Endodermal cell (in vitro differentiated cells): ENCODE measurements around the gene RCOR2. TPM values are rescaled to one million over a fixed set of nuclear protein-coding genes. Genes with fewer than 3 reads are reported as not detected.

Experiments
- DNase-seq: peaks from one replicate; pipeline ENCODE4 v3.0.0-alpha.2; 2017
- H3K27ac ChIP-seq: 2 replicates; pipeline ENCODE4 v1.5.1; 2013; ENCODE audit warnings: mild to moderate bottlenecking, low read depth, low read length, moderate library complexity
- H3K27me3 ChIP-seq: 2 replicates; pipeline ENCODE4 v1.6.1; 2013; ENCODE audit warnings: mild to moderate bottlenecking, low read length, moderate library complexity; ENCODE audit not compliant: insufficient read depth, control insufficient read depth, poor library complexity, severe bottlenecking
- H3K36me3 ChIP-seq: 2 replicates; pipeline ENCODE4 v1.7.0; 2013; ENCODE audit warnings: mild to moderate bottlenecking, low read length, moderate library complexity; ENCODE audit not compliant: control insufficient read depth, insufficient read depth
- H3K4me1 ChIP-seq: one replicate; pipeline ENCODE4 v1.7.0; 2013; ENCODE audit warnings: low read length; ENCODE audit not compliant: control insufficient read depth, insufficient read depth
- H3K4me3 ChIP-seq: 2 replicates; pipeline ENCODE4 v1.5.1; 2013; ENCODE audit warnings: mild to moderate bottlenecking, low read length, moderate library complexity
- H3K9ac ChIP-seq: 2 replicates; pipeline ENCODE4 v1.6.1; 2013; ENCODE audit warnings: mild to moderate bottlenecking, low read length, moderate library complexity; ENCODE audit not compliant: poor library complexity, severe bottlenecking; ENCODE audit errors: extremely low read depth
- H3K9me3 ChIP-seq: 2 replicates; pipeline ENCODE4 v1.6.1; 2013; ENCODE audit warnings: mild to moderate bottlenecking, low read length, moderate library complexity; ENCODE audit not compliant: control insufficient read depth
- H3K27ac Mint-ChIP-seq: 2 replicates; pipeline ENCODE4 v1.8.0; 2020; ENCODE audit warnings: mixed read lengths
- H3K27me3 Mint-ChIP-seq: 2 replicates; pipeline ENCODE4 v1.8.0; 2021; ENCODE audit warnings: mild to moderate bottlenecking, mixed read lengths; ENCODE audit not compliant: insufficient read depth
- H3K36me3 Mint-ChIP-seq: 2 replicates; pipeline ENCODE4 v1.8.0; 2020; ENCODE audit warnings: low read depth, mixed read lengths
- H3K4me1 Mint-ChIP-seq: 2 replicates; pipeline ENCODE4 v1.8.0; 2020; ENCODE audit warnings: mixed read lengths
- H3K4me3 Mint-ChIP-seq: 2 replicates; pipeline ENCODE4 v1.8.0; 2020; ENCODE audit warnings: mild to moderate bottlenecking, moderate library complexity, mixed read lengths
- H3K9me3 Mint-ChIP-seq: 2 replicates; pipeline ENCODE4 v1.8.0; 2020; ENCODE audit warnings: mild to moderate bottlenecking, mixed read lengths
- WGBS, 2 experiments: methylation state at CpG; one replicate each; pipeline versions ENCODE4 v1.1.5 to v1.1.7; 2013; ENCODE audit warnings: missing lambda C conversion rate in 2 of 2, mixed read lengths in 1 of 2; ENCODE audit not compliant: insufficient coverage in 1 of 2, insufficient read length in 1 of 2; 5-methylcytosine and 5-hydroxymethylcytosine counted together
- total RNA-seq, 2 donors: library from RNA; stranded (reverse); fragmentation: NEBNext Ultra II Directional in 1 of 2; extraction: Animal tissue kit (Norgen Biotek cat#: 25700) in 1 of 2; gene quantifications; 2 replicates in 1 of 2; 3 replicates in 1 of 2; pipeline ENCODE4 v1.2.1, GENCODE V29; 2021
- TF ChIP-seq, protein P1 (sequence below): fragments of 200-600 bp; sonication (generic); conservative IDR thresholded peaks from 2 replicates; pipeline ENCODE4 v1.5.0; 2021; ENCODE audit warnings: antibody characterized with exemption, mild to moderate bottlenecking

The RCOR2 gene
- total RNA-seq, 2 donors from 2014 or later = 45.0 to 51.4 TPM

DNA sequence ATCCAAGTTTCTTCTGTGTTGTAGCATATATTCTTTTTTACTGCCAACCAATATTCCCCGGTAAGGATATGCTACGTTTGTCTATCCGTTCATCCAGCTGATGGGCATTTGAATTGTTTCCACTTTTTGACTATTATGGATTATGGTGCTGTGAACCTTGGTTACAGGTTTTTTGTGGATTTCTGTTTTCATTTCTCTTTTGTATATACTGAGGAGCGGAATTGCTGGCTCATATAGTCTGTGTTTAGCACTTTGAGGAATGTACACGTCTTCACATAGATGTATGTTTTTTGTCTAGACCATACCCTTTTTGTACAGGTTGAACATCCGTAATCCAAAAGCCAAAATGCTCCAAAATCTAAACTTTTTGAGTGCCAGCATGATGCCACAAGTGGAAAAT, 23.6 kb downstream of the RCOR2 start:
- peaks cover 33% of the 10 kb centered on the region for H3K36me3 Mint-ChIP-seq
- TF ChIP-seq, protein P1, sequence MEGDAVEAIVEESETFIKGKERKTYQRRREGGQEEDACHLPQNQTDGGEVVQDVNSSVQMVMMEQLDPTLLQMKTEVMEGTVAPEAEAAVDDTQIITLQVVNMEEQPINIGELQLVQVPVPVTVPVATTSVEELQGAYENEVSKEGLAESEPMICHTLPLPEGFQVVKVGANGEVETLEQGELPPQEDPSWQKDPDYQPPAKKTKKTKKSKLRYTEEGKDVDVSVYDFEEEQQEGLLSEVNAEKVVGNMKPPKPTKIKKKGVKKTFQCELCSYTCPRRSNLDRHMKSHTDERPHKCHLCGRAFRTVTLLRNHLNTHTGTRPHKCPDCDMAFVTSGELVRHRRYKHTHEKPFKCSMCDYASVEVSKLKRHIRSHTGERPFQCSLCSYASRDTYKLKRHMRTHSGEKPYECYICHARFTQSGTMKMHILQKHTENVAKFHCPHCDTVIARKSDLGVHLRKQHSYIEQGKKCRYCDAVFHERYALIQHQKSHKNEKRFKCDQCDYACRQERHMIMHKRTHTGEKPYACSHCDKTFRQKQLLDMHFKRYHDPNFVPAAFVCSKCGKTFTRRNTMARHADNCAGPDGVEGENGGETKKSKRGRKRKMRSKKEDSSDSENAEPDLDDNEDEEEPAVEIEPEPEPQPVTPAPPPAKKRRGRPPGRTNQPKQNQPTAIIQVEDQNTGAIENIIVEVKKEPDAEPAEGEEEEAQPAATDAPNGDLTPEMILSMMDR = no peak
- WGBS, 2 experiments = 96 to 98% methylated on average over 5 to 6 of the region's 6 CpGs
- no peaks in the 10 kb centered on the region for H3K9me3 Mint-ChIP-seq
- Histone ChIP-seq H3K27ac (no peak overlapping the region), H3K36me3 (peaks cover 52% of the 10 kb centered on the region), H3K4me1 (peaks cover 6% of the 10 kb centered on the region), H3K9ac (no peak overlapping the region), H3K9me3 (peaks cover 4% of the 10 kb centered on the region), H3K27me3 (no peaks in the 10 kb centered on the region), H3K4me3 (no peak overlapping the region)
- no peak overlapping the region for H3K27ac Mint-ChIP-seq
- no peaks in the 10 kb centered on the region for H3K27me3 Mint-ChIP-seq
- no peak overlapping the region for H3K4me3 Mint-ChIP-seq
- no peak for DNase-seq
- H3K4me1 Mint-ChIP-seq = peaks cover 7% of the 10 kb centered on the region

GRCh38 chr11:63892228-63892627, 24.7 kb downstream of the RCOR2 start:
- no peak overlapping the region for H3K4me3 Mint-ChIP-seq
- H3K36me3 Mint-ChIP-seq = peaks cover 26% of the 10 kb centered on the region
- TF ChIP-seq, protein P1 = no peak
- Histone ChIP-seq H3K27me3 (no peaks in the 10 kb centered on the region), H3K4me1 (peaks cover 15% of the 10 kb centered on the region), H3K9me3 (peaks cover 4% of the 10 kb centered on the region), H3K9ac (no peak overlapping the region), H3K4me3 (no peak overlapping the region), H3K27ac (no peak overlapping the region), H3K36me3 (peaks cover 41% of the 10 kb centered on the region)
- no peak for DNase-seq
- no peak overlapping the region for H3K27ac Mint-ChIP-seq
- peaks cover 17% of the 10 kb centered on the region for H3K4me1 Mint-ChIP-seq
- no peaks in the 10 kb centered on the region for H3K27me3 Mint-ChIP-seq
- no peaks in the 10 kb centered on the region for H3K9me3 Mint-ChIP-seq
- 81 to 89% methylated on average over 2 to 3 of the region's 3 CpGs for WGBS, 2 experiments

DNA sequence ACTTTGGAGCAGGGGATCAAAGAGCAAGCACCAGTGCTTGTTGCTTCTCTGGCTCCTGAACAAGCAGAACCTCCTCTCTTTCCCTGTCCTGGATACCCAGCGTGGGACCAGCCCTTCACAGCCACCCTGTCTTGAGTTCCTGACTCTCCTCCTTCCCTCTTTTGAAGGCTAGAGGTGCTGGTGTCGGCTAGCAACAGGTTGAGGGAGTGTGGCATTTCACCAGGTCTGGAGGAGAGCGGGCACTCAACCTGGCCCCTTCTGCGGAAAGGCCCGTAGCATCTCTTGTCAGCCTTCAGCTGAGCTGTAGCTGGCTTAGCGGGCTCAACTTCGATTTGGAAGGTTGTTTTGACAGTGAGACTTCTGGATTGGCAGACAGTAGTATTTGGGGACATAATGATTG, 26.6 kb downstream of the RCOR2 start:
- peaks cover 4% of the 10 kb centered on the region for H3K9me3 ChIP-seq
- Mint-ChIP-seq H3K36me3 (peaks cover 11% of the 10 kb centered on the region), H3K4me3 (no peak overlapping the region), H3K4me1 (peaks cover 24% of the 10 kb centered on the region), H3K9me3 (no peaks in the 10 kb centered on the region), H3K27me3 (no peaks in the 10 kb centered on the region), H3K27ac (no peak overlapping the region)
- no peak overlapping the region for H3K9ac ChIP-seq
- H3K36me3 ChIP-seq = peaks cover 22% of the 10 kb centered on the region
- no peak for DNase-seq
- peaks cover 23% of the 10 kb centered on the region for H3K4me1 ChIP-seq
- no peak overlapping the region for H3K27ac ChIP-seq
- TF ChIP-seq, protein P1 = no peak
- H3K4me3 ChIP-seq = no peak overlapping the region
- 79 to 86% methylated on average over 4 to 7 of the region's 7 CpGs for WGBS, 2 experiments
- no peaks in the 10 kb centered on the region for H3K27me3 ChIP-seq
